ENCODE results near the gene PRKG1.

GRCh38 chr10:51186361-51186760 is 112.1 kb downstream of the PRKG1 start:
- no peak for TF ChIP-seq POLR2A (IDR thresholded peaks at IDR 0.05; ENCODE audit: low read depth, low read length)
- TF ChIP-seq POLR2AphosphoS5 (IDR thresholded peaks at IDR 0.05; ENCODE audit: low read depth, low read length): no peak
- TF ChIP-seq TAF1 (IDR thresholded peaks at IDR 0.05; ENCODE audit: low read depth, low read length): no peak
- TF ChIP-seq PAX5 (IDR thresholded peaks at IDR 0.05; ENCODE audit: insufficient read depth, low read length, severe bottlenecking): no peak
- TF ChIP-seq SPI1 (IDR thresholded peaks at IDR 0.05; ENCODE audit: low read depth, low read length): no peak
- TF ChIP-seq POU2F2 (IDR thresholded peaks at IDR 0.05; ENCODE audit: low read depth, low read length): no peak

Data from GM12891 (cell line).